ENCODE results near the gene ACTN4.

Gene ACTN4

DNA sequence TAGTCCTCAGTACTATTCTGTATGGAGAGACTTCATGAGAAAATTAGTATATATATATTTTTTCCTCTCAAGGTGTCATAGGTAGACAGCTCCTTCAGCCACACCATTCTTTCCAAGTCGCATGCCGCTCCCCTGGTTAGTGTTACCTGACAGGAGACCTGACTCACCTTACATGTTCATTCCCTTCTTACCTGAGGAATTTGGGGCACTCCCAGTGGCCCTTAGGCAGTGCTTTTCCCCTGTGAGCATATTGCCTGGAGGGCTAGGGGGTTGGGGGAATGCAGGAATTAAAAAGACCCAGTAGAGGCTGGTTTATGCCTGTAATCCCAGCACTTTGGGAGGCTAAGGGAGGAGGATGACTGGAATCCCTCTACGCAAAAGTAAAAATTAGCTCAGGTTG, 9.0 kb upstream of the ACTN4 start:
- no peak for DNase-seq

DNA sequence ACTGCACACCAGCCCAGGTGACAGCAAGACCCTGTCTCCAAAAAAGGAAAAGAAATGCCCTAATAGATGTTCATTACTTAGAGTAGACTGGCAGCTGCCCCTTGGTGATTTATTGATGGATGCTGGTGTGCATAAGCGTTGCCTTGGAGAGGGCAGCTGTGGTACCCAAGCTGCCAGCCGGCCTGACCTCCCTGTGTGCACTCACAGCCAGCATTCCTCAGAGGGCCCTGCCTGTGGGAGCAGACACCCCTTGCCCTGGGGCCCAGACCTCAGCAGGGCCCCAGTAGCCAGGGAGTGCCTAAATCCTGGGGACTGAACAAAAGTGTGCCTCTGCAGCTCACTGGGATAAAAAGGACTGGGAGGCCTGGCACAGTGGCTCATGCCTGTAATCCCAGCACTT, 7.8 kb upstream of the ACTN4 start:
- DNase-seq: no peak

DNA sequence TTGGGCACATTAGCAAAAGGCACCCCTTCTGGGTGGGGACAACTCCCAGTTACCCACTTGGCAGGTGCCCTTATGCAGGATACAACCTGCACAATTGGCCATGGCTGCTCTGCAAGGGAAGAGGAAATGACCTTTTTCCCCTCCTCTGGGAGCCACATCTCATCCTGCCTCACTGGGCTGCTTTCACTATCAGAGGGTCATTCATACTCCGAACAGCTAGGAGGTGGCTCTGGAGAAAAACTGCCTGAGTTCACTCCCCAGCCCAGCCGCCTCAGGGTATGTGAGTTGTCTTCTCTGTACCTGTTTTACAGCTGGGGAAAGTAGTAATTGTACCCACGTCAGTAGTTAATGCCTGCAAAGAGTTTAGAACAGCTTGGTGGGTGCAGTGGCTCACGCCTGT, 7.1 kb upstream of the ACTN4 start:
- no peak for DNase-seq

DNA sequence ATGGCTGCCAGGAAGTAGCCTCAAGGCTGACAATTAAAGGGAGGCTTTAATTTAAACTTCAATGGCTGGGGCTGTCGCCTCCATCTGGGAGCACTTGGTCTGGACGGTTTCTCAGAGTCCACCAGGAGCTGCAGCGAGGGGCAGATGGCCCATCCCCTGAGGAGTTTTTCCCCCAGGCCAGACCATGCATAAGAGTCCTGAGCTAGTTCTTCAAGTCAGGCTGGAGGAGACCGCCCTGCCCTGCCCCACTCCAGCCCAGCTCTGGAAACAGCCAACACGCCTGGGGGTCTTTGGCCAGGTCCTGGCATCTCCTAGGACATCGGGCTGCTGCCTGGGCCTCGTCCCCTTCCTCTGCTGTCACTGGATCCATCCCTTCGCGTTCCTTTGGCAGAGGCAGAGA, 5.3 kb upstream of the ACTN4 start:
- DNase-seq: no peak

DNA sequence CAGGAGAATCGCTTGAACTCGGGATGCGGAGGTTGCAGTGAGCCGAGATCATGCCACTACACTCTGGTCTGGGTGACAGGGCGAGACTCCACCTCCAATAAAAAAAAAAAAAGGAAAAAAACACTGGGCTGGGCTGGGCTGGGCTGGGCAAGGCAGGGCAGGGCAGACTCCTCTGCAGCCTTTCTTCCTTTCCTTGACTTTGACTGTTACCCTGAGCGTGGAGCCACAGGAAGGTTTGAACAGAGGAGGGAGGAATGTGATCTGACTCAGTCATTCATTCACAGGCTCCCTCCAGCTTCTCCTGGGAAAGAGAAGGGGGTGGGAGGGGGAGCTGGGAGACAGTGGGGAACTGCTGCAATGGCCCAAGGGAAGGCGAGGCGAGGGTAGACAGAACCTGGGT, 2.7 kb upstream of the ACTN4 start:
- DNase-seq: no peak

DNA sequence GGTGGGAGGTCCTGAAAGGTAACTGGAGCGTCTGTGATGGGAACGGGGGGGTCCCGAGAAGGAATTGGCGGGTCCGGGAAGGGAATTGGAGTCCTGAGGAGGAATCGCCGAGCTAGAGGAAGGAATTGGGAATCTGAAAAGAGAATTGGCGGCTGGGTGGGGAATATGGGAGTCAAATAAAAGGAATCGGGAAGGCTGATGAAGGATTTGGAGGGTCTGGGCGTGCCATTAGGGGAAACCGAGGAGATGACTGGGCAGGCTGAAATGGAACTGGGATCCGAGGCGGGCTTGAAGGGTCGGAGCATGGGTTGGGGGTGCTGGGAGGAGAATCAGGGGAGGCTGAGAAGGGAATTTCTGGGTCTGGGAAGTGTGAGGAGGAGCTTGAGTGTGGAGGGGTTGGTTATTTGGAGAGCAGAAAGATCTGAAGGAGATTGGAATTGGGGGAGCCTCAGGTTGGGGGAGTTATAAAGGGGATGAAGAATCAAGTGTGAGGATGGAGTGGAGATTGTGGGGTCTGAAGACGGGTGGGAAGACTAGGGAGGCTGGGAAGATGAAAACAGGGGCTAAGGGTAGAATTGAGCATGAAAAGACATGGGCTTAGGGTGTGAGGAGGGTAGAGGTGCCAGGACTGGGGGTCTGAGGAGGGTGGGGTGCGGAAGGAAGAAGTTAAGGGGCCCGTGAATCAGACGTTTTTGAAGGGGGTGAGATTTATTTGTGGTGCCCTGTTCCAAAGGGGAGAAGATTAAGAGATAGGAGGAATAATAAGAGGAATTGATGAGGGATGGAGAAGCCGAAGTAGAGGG, 718 bp downstream of the ACTN4 start:
- DNase-seq: no peak

DNA sequence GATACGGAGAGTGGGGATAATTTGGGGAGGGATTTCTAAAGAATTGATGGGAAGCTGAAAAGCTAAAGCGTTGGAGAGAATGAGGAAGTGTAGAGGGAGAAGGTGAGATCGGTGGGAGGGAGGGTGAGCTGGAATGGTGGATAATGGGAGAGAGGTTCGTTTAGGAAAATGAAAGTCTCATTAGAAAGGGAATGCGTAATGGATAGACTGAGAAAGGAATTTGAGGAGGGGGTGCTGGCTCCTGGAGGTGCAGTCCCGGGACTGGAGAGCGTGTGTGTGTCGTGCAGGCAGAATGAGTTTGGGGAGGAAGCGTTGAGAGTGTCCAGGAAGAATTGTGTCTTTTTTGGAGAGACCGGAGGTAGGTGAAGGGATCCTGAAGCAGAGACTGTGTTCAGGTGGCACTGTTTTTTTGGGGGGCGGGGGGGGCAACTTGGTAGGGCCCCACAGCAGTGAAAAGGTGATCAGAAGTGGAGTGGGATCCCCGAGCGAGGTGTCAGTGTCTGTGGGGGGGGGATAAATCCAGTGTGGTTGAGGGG, 1.4 kb downstream of the ACTN4 start:
- no peak for DNase-seq

DNA sequence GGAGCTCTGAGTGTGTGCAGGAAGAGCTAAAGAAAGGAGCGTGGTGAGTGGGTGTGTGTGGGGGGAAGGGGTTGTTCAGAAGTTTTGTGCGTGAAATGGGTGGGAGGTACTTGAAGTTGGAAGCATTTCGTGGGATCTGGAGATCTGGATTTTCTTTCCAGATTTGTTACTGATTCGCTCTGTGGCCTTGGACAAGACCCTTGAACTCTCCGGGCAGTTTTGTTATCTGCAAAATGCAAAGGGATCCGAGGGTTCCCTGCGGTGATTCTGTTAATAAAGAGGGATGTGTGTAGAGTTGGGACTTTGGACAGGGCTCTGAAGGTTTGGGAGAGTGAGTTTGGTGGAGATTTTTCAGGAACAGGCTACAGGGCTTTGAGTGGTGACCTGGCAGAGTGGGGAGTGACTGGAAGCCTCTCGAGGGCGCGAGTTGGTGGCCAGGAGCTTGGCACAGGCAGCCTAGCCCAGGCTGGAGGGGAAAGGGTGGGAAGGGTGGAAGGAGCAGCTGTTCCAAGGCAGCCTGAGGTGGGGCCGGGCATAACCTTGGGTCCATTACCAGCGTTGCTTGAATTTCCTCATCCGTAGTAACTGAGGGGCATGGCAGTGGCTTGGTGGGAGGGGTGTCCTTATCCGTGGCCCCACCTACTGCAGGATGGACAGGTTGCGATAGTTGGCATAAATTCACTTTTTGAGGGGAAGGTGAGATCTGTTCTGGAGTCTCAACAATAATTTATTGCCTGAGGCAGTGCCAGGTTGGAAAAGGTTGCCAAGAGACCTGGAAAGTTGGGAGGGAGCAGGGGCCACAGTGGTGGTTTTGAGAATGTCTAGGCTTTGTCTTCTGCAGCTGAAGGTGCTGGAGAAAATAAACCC, 2.1 kb downstream of the ACTN4 start:
- DNase-seq: no peak

DNA sequence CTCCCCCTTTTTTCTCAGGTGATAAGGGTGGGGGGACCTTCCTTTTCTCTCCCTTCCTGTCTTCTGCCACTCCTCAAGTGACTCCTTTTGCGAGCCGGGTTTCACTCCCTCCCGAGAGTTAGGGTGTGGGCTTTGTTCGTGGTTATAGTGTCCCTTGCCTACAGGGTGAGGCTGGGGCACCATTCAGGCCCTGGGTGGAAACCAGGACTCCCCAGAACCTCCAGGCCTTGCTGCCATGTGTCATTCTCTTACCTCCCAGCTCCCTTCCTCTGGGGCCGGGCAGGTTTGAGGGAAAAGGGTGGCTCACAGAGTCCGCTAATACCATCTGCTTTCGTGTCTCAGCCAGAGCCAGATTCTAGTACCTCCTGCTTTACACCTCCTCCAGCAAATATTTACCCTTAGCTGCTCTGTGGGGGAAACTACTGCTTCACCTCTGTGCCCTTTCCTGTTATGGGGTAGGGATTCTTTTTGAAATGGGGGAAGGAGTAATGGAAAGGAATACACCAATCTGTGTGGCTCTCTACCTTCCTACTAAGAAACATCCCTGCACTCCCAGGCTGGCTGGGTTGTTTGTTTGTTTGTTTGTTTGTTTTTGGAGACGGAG, 2.8 kb downstream of the ACTN4 start:
- no peak for DNase-seq

DNA sequence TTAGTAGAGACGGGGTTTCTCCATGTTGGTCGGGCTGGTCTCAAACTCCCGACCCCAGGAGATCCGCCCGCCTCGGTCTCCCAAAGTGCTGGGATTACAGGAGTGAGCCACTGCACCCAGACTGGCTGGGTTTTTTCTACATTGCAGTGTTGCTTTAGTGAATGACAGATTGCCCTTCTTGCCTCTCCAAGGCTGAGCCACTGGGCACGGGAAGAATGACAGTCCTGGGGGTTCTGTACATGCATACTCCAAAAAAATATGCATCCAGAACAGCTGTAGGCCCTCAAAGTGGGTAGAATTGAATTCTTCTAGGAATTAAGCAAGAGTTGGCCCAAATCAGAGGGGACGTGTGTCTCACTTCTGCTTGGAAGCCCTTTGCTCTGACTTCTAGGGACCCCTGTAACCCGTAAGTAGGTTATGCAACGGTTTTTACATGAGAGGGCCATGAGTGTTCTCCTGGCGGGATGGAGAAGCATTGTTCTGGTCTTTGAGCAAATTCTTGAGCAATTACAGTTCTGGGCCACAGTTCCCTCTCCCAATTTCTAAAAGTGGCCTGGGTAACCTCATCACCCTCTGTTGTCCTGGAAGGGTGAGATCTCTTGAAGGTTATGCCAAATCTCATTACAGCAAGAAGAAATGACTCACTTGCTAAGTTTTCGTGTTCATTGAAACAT, 3.6 kb downstream of the ACTN4 start:
- no peak for DNase-seq

DNA sequence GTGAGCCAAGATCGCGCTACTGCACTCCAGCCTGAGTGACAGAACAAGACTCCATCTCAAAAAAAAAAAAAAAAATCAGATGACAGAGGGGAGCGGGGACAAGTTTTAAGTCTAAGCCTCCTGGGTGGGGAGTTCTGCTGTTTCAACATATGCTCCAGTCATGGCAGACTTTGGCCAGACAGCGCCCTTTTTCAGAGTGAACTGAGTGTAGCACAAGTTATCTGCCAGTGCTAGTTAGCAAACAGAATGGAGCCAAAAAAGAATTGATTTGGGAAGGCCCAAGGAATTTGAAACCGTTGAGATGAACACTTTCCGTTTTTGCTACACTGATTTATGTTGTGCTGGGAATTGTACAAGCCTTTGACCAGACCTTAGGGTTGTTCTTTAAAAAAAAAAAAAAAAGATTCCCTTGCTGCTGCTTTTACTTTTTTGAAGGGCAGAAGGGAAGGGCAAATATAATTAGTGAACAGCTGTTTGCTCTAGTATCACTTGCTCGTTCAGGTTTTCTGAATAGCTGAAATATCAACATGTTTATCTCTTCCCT, 5.7 kb downstream of the ACTN4 start:
- no peak for DNase-seq

DNA sequence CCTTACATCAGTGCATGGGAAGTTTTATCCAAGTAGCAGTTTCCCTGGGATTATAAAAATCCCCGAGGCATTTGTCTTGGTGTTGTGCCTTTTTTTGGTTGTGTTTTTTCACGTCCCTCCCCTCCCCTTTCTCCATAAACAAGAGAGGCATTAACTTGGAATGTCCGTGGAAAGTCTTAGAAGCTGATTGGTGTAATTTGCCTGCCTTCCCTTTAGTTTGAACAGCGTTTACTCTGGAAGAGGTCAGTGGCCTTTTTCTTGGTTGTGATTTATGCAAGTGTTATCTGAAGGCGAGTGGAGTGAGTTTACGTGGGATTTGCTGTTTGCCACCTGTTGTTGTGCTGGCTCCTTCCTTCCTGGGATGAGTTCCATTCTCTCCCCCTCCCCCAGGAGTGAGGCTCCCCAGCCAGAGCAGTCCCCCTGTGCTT, 7.2 kb downstream of the ACTN4 start:
- no peak for DNase-seq

DNA sequence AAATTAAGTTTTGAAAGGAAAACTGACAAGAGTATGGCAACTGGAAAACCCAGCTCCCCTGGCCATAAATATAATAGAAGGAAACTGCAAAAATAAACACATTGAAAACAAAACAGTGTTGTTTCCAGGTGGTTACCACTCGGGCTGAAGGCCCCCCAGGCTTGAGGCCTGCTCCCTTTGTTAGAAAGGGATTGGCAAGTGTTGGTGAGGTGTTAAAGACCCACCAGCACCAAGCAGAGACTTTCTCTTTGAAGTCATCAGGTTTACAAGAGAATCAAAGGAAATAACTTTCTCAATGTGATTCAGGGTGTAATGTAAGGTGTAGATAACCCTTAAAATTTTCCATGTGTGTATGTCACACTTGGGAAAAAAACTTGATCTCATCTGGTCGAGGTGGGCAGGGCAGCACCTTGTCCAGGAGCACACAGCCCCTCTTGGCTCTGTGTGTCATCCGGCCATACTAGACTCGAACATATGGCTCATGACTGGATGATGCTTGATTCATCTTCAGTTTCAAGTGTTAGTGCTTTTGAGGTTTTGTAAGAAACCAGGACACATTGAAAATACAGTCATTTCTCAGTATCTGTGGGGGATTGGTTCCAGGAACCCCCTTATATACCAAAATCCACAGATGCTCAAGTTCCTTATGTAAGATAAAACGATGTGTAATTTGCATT, 7.8 kb downstream of the ACTN4 start:
- no peak for DNase-seq

DNA sequence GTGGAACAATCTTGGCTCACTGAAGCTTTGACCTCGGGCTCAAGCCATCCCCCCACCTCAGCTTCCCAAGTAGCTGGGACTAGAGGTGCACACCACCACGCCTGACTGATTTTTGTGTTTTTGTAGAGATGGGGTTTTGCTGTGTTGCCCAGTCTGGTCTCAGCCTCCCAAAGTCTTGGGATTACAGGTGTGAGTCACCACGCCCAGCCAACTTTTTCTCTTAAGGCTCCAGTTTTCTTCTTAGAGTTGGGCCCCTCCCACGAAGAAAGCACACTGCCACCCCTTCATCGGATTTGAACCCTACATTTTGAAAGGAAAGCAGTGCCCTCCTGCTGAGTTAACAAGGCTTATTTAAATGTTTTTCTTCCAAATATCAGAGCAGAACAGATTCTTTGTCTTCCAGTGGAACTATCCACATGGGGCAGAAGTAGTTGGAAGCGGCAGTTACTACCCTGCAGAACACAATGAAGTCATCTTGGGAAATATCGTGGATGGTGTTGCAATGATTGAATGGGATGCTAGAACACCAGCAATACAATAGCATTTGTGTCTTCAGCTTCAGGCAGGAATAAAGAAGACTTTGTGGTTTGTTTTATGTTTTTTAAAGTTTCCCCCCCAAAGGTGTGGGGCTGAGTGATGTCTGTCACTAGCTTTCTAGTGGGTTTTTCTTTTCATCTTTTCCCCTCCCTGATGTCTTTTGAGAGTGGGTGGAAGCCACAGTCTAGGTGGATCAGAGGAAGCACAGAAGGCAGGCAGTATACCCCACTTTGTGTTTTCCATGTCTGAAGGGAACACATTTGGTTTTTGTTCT, 8.9 kb downstream of the ACTN4 start:
- DNase-seq: peak; percentile 37

DNA sequence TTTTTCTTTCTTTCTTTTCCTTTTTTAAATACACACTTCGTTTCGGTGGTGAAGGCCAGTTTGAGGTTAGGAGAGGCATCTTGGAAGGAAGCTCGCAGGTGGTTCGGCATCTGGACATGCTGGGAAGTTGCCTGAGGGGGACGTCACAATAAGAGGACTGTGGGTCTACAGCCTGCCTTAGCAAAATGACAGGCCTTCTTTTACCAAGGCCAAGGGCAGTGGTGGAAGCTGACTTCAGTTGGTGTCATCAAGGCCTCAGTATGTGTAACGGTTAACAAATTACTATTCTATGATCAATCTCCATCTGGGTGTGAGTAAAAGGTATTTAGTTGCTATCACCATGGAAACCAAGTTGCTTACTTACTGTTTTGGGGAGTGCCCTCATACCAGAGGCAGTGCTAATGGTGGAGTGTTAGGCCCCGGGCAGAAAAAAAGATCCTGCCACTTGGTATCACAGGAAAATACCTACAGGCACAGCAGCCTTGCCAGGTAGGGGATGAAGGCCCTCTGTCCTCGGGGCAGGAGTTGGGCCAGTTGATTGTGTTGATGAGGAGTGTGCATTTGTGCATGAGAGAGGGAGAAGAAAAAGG, 10.3 kb downstream of the ACTN4 start:
- DNase-seq: no peak

DNA sequence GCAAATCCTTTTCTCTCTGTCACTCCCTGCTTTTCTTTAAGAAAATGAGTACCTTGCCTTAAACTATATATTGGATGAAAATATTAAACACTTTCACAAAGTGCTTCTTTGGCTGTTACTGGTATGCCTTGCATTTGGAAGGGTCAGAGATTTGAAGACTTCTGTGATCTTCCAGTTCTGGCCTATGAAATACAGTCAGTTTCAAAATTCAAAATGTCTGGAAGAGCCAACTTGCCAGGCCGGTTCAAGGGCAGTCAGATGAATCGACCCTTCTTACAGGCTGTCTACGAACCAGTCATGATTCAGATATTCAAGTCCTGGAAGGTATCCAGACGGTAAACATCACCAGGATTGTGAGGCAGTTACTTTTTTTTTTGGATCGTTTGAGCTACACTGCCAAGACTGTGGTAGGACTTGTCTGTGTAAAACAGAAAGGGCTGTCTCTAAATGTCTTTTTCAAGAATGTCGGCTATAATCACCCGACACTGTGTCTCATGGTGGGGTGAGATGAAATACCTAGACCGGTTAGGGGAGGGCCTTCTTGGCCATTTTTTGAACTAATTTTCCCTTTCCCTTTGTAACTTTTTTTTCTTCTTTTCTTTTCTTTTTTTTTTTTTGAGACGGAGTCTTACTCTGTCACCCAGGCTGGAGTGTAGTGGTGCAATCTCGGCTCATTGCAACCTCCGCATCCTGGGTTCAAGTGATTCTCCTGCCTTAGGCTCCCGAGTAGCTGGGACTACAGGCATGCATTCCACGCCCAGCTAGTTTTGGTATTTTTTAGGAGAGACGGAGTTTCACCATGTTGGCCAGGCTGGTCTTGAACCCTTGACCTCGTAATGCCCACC, 11.2 kb downstream of the ACTN4 start:
- DNase-seq: no peak

DNA sequence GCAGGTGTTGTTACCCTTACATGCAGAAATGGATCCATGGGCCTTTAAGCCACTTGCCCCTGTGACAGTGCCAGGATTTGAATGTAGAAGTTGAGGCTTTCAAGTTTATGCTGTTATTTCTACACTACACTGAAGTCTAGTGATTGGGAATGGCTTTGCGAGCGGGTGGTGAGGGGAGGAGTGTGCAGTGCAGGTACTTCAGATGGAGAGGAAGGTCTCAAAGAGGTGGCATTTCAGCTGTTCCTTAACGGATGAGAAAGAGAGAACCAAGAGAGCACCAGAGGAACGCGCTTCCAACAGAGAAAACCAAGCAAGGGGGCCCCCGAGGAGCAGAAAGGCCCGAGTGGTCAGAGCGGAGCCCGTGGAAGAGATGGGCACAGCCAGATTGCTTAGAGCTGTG, 13.3 kb downstream of the ACTN4 start:
- DNase-seq: no peak

DNA sequence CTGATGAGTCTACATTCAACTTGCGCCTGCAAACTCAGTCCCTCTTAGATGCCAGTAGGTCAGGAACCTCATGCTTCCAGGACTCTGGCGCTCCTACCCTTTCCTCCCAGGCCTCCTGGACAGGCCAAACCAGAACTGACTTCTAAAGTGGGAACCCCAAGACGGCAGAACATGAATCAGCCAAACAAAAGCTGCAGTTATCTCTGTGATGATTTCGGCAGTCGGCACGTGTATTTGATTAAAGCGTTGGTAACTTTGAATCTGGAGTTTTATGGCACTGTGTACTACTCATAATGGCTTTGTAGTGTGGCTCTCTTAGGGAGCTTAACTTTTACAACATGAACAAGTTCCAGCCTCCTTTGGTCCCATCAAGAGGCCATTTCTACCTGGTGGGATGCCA, 13.7 kb downstream of the ACTN4 start:
- no peak for DNase-seq

DNA sequence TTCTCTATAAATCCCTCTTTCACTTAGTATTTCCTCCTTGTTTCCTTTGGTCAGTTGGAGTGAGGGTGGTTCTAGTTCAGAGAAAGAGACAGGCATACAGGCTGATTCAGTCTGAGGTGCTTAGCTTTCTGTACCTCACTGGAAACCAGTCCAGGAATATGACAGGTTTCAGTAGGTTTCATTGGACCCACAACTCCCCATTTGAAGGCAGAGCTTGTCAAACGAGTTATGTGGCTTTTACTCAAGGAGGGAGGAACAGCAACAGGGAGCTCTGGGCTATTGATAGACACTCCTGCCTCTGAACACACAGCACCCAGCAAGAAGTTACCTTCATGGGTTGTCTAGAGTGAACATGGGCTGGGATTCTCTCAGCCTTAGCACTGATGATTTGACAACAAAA, 14.5 kb downstream of the ACTN4 start:
- no peak for DNase-seq

Data from activated CD8-positive, alpha-beta memory T cell treated with anti-CD3 and anti-CD28 coated beads, Interleukin-2, amount 50 U/mL, for 4 hours (primary cell).